Measurements from ENCODE around the gene CACUL1.

Gene CACUL1

DNA sequence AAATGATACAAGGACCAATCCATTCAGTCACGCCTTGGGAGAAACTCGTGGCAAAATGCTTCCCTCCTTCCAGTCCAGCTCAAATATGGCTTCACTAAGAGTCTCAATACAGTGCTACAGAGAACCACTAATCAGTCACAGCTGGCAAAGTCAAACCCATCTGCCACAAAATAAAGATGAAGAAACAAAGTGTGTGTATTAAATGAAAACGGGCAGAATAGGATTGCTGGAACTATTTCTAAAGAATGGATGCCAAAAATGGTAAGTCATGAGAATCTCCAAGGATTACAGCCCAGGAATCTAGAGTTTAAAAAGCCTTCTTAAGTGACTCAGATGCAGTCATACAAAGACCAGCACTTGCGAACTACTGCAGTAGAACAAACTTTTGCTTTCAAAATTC is 61.9 kb downstream of the CACUL1 start:
- peak; percentile 83 to 91 for DNase-seq (ENCODE audit: low read depth in 2 of 2)
- TF ChIP-seq, protein P1, sequence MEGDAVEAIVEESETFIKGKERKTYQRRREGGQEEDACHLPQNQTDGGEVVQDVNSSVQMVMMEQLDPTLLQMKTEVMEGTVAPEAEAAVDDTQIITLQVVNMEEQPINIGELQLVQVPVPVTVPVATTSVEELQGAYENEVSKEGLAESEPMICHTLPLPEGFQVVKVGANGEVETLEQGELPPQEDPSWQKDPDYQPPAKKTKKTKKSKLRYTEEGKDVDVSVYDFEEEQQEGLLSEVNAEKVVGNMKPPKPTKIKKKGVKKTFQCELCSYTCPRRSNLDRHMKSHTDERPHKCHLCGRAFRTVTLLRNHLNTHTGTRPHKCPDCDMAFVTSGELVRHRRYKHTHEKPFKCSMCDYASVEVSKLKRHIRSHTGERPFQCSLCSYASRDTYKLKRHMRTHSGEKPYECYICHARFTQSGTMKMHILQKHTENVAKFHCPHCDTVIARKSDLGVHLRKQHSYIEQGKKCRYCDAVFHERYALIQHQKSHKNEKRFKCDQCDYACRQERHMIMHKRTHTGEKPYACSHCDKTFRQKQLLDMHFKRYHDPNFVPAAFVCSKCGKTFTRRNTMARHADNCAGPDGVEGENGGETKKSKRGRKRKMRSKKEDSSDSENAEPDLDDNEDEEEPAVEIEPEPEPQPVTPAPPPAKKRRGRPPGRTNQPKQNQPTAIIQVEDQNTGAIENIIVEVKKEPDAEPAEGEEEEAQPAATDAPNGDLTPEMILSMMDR (IDR thresholded peaks at IDR 0.05; ENCODE audit: low read depth, low read length) = no peak
- peak overlapping the region in 1 of 2 donors; percentile 3 for H3K4me3 ChIP-seq (replicated peaks in 1 of 2; ENCODE audit: low read depth in 2 of 2, low read length in 2 of 2)

DNA sequence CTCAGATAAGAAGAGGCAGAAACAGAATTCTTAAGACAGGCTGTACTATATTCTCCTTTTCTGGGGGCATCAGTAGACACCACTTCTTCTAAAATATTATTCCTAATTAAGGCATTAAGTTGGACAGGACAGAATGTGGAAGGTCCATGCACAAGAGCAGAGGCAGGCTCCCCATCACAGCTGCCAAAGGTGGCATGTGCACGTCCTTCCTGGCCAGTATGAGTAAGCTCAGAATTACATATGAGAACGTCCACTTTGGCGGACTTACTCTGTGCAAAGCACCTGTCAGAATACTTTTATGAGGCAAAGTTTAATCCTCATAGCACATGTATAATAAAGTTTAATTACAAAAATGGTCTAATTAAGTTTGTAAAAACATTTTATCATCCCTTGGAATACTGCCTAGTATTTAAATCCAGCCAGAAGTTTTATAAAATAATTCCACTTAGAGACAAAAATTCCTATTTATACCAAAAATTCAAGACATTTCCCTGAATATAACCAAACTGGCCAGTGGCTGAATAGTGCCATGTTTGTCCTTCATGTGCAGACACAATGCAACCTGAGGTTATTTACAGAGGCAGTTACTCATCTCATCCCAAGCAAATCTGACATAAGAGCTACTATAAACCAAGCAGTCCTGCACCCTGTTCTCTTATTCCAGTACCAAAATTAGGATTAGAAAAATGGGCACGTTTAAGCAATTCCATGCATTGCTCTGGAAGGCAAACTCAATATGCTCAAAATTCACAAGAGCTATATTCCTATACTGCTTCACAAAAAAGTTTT is 65.5 kb downstream of the CACUL1 start:
- TF ChIP-seq, protein P1 (IDR thresholded peaks at IDR 0.05; ENCODE audit: low read depth, low read length) = no peak
- H3K4me3 ChIP-seq (replicated peaks in 1 of 2; ENCODE audit: low read depth in 2 of 2, low read length in 2 of 2) = no peak overlapping the region
- no peak for DNase-seq (ENCODE audit: low read depth in 2 of 2)

DNA sequence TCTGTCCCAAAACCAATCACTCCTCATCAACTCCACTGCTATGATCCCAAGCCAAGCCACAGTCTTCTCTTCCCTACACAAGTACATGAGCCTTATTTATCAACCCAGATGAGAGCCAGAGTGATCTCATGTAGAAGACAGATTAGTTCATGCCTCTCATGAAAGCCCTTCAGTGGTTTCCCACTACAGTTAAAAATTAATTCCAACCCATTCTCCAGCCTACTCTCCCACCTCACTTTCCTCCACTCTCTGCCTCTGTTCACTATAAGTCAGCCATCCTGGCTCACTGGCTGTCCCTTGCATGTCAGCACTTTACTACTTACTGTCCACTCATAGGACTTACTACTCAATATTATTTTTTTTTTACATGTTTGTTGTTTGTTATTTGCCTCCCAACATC is 67.3 kb downstream of the CACUL1 start:
- H3K4me3 ChIP-seq (replicated peaks in 1 of 2; ENCODE audit: low read depth in 2 of 2, low read length in 2 of 2) = no peak overlapping the region
- DNase-seq (ENCODE audit: low read depth in 2 of 2) = no peak
- TF ChIP-seq, protein P1 (IDR thresholded peaks at IDR 0.05; ENCODE audit: low read depth, low read length) = no peak

DNA sequence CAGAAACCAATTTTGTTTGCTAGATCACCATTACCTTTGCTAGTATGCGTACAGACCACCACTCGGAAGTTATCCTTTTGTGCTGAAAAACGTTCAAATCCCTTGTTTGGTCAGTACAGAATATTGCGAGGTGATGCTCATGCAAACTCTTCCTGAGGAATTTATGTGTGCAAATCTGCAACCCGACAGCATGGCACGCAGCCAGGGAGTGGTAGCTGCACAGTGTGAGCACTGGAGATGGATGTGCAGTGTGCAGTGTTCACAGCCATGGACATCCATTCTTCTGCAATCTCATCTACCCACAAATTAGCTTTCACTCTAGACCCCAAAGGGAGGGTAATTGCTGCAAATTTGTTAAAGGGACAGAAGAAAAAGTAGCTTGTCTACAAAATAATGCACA is 72.2 kb downstream of the CACUL1 start:
- DNase-seq (ENCODE audit: low read depth in 2 of 2) = no peak
- TF ChIP-seq, protein P1 (IDR thresholded peaks at IDR 0.05; ENCODE audit: low read depth, low read length) = no peak
- H3K4me3 ChIP-seq (replicated peaks in 1 of 2; ENCODE audit: low read depth in 2 of 2, low read length in 2 of 2) = no peak overlapping the region

DNA sequence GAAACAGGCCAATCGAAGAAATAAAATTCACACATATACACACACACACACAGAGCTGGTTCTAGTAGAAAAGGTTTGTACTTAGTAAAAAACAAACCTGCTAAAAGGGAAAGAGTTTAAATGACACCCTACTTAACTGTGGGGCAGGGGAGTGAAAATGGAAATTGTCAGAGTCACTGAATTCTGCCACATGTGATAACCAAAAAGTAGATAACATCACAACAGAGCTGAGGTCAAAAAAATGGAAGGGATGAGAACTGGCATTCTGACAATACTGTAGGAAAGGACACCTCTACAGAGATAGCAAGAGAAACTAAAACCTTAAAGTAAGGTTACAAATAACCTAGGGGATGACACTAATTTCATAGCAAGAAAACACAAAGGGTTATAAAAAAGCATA is 74.6 kb downstream of the CACUL1 start:
- TF ChIP-seq, protein P1 (IDR thresholded peaks at IDR 0.05; ENCODE audit: low read depth, low read length) = no peak
- H3K4me3 ChIP-seq (replicated peaks in 1 of 2; ENCODE audit: low read depth in 2 of 2, low read length in 2 of 2) = no peak overlapping the region
- no peak for DNase-seq (ENCODE audit: low read depth in 2 of 2)

DNA sequence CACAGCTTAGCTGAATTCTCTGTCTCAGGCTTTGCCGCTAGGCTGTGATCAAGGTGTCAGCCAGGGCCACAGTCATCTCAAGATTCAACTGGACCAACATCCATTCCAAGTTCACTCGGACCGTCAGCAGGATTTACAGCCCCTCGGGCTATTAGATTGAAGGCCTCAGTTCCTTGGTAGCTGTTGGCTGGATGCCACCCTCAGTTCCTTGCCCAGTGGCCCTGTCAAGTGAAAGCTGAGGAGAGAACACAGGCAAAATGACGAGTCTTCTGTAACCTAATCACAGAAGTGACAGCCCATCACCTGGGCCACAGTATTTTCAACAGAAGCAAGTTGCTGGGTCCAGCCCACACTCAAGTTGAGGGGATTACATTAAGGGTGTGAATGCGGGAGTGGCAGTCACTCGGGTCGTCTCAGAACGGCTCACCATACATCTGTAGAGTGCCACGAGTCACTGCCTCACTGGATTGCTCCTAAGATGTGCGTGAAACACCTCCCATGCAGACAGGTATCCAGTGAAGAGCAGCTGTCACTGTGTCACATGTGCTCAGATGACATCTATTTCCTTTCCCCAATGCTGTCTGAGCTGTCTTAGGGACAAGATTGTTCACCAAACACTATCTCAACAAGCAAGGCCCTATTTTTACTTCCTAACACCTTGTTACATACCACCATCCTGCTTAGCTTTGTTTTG is 80.4 kb downstream of the CACUL1 start:
- no peak overlapping the region for H3K4me3 ChIP-seq (replicated peaks in 1 of 2; ENCODE audit: low read depth in 2 of 2, low read length in 2 of 2)
- TF ChIP-seq, protein P1 (IDR thresholded peaks at IDR 0.05; ENCODE audit: low read depth, low read length) = no peak
- no peak for DNase-seq (ENCODE audit: low read depth in 2 of 2)

Measured in cardiac fibroblast (primary cell).